Activated CD8-positive, alpha-beta memory T cell treated with anti-CD3 and anti-CD28 coated beads for 1 hour (primary cell): ENCODE data around the gene MIA.
"Not testable (repeated sequence)": the region's sequence is repeated elsewhere in the genome, so short reads cannot be mapped to it uniquely, and the experiment has no call there.

Experiments
- DNase-seq, 2 donors: peaks; one replicate each; pipeline ENCODE4 v3.0.0-alpha.2; 2020; ENCODE audit warnings: low read depth in 1 of 2; ENCODE audit errors: extremely low read depth in 1 of 2

Gene MIA

GRCh38 chr19:40774916-40775631 is at the start of gene MIA:
TSS of gene MIA (plus strand) at chr19:40775521. CDS start at chr19:40775543, 22 bp downstream.
- no peak for DNase-seq

DNA sequence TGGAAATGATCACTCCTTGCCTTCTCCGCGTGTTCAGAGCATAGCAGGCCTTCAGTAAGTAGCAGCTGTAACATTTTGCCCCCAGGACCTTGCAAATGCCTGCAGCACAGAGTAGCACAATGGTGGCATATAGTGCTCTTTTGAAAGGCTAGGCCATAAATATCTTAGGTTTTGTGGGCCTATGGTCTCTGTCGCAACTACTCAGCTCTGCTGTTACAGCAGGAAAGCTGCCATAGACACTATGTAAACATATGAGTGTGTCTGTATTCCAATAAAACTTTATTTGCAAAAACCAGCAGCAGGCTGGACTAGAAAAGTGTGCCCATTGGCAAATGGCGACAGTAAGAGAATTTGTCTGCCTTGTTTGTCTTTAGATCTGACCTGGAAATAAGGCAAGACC is 49.0 kb upstream of the MIA start:
- DNase-seq, result no peak

DNA sequence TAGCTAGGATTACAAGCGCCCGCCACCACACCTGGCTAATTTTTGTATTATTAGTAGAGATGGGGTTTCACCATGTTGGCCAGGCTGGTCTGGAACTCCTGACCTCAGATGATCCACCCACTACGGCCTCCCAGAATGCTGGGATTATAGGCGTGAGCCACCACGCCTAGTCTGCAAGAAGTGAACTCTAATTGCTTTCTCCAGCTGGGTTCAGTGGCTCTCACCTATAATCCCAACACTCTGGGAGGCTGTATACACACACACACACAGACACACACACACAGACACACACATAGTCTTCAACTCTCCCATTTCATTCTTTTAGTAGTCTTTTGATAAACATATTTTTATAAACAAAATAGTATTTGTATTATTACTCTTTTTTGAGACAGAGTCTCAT is 45.3 kb upstream of the MIA start:
- not testable (repeated sequence) for DNase-seq

- not testable (repeated sequence) for DNase-seq
Measured at GRCh38 chr19:40732304-40732703, 43.0 kb upstream of the MIA start.

DNA sequence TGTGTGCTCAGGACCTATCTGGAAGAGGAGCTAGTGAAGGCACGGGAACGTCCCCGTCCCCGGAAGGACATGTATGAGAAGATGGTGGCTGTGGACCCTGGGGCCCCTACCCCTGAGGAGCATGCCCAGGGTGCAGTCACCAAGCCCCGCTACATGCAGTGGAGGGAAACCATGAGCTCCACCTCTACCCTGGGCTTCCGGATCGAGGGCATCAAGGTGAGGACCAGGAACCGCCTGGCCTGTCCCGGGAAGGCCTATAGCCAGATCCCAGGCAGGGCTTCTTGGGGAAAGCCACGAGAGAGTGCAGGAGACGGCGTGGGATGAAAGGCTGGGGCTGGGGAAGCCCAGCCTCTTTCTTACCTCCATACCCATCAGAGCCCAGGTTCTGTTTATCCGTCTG is 42.2 kb upstream of the MIA start:
- no peak for DNase-seq

DNA sequence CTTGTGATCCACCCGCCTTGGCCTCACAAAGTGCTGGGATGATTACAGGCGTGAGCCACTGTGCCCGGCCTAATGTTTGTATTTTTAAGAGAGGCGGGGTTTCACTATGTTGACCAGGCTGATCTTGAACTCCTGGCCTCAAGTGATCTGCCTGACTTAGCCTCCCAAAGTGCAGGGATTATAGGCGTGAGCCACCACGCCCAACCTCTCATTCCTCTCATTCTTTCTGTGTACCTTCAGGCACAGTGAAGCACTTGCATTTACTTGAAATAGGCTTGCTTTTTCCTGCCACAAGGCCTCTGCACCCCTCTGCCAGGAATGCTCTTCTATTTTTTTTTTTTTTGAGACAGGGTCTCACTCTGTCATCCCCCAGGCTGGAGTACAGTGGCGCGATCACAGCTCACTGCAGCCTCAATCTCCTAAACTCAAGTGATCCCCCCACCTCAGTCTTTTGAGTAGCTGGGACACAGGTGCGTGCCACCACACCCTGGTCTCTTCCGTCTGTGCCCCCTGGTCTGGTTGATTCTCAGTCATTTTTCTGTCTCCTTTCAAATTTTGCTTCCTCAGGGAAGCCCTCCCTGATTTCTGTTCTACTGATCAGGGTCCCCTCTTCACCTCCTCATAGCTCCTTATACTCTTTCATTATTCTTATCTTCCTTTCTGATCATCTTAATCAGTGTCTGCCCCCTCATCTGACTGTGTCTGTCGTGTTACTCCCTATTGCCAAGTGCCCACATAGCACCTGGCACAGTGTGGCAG is 40.1 kb upstream of the MIA start:
- no peak for DNase-seq

DNA sequence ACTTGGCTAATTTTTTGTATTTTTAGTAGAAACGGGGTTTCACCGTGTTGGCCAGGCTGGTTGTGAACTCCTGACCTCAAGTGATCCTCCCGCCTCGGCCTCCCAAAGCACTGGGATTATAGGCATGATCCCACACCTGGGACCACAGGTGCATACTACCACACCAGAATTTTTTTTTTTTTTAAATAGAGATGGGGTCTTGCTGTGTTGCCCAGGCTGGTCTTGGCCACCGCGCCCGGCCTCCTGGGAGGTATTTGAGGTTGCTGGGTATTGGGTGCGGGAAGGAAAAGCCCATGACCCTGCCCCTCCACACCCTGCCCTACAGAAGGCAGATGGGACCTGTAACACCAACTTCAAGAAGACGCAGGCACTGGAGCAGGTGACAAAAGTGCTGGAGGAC is 38.7 kb upstream of the MIA start:
- DNase-seq, result no peak

DNA sequence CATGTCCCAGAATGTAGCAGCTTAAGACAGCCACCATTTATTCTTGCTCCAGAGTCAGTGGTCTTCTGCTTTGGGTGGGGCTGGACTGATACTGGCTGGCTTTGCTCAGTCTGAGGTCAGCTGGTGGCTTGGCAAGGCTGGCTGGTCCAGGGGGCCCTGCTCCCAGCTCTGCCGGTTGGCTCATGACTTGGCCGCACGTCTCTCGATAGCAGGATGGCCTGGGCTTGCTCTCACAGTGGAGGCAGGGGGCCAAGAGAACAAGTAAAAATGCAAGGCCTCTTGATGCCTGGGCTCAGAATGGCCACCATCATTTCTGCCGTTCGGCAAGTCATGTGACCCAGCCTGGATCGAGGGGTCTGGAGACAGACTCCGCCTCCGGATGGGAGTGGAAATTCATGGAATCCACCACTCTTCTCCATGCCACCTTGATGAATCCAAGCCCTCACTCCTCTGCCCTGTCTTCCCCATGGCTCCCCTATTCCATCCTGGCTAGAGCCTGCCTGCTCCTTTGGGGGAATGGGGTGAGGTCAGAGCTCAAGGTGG is 38.1 kb upstream of the MIA start:
- no peak for DNase-seq

GRCh38 chr19:40739030-40739839 is 36.1 kb upstream of the MIA start:
- DNase-seq, result no peak

DNA sequence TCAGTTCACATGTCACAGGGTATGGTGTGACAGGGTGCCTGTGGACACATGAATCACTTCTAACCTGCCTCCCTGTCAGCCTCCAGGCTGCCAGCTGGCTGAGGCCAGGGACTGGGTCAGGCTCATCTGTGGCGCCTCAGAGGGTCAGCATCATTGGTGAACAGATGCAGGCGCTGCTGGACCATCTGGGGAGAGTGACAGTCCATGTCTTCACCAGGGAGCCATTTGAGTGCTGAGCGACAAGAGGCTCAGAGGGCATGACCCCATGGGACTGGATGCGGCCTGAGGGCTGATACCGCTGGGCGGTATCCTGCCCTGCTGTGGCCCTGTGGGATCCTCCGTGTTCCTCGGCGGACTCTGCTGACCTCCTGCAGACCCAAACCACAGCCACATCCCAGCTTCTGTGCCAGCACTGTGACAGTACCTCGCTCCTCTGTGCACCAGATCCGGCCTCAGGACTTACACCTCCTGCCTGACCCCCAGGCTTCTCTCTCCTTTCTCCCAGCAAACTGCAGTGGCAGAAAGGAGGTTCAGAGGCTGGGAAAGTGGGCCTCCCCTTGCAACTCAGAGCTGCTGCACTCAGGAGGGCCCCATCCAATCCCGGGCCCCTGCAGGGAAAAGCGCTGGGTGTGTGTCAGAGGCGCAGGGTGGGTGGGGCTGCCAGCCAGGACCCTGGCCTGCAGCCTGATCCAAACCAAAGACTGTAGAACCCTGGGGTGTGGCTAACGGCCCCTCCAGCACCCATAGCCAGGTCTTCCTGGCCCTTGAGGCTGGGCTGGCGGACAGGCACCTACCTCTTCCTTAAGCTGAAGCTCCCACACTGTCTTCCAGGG is 35.2 kb upstream of the MIA start:
- DNase-seq, result no peak

GRCh38 chr19:40740747-40741146 is 34.6 kb upstream of the MIA start:
- DNase-seq, result no peak

DNA sequence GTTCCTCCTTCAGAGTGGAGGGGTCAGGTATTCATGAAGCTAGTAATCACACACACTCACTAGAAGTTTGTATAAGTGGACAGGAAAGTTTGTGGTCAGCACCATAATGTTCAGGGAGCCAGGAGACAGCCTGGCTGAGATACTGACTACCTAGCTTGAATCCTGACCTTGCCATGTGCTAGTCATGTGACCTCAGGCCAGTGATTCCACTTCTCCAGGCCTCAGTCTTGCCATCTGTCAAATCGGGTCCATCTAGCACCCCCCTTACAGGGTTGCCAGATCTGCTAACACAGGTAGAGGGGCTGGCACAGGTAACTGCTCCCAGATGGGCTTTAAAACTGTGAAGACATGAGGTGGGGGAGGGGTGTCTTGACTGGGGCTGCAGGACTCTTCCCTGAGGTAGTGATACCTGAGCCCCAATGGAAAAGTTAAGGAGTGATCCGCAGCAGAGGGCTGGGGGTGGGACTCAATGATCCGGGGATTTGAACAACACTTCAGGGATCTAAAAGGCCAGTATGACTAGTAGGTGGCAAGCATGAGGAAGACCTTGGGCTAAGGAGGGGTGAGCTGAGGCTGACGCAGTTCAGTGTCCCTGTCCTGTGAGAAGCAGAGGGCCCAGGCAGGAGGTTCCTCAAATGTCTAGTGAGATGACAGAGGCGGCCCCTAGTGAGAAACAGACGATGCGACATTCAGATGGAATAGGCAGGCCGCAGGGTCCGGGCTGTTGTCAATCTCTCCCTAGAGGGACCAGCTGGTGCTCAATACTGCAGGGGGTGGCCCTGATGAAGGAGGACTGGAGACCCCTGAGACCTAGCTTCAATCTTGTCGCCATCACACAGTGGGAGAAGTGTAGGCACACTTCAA is 33.6 kb upstream of the MIA start:
- no peak for DNase-seq

DNA sequence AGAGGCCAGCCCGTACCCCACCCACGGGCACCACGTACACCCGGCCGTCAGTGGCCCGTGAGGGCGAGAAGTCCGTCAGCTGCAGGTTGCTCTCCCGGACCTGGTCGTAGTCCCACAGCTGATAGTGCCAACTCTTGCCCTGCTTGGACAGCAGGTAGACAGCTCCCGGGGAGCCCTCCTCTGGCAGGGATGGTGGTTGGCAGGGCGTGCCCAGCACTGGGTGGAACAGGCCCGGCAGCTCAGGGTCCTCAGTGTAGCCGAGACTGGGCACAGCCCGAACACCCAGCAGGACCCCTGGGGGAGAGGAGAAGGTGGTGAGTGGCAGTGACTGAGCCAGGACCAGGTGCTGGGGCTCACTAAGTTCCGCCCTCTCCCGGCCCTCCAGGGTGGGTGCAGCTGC is 32.8 kb upstream of the MIA start:
- DNase-seq, result no peak

DNA sequence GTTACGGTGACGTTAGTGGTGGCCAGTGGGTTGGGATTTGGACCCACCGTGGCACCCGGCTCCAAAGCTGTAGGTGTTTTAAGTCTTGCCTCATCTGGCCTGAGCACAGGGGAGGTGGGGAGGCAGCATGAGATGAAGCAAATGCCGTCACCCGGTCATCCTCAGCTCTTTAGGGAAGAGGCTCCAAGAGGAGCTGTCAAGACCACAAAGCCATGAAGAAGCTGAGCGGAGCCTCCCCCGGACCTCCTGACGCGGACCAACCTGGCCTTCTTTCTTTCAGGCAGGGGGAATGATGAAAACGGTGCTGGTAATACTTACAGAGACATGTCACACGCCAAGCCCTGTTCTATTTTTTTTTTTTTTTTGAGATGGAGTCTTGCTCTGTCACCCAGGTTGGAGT is 32.4 kb upstream of the MIA start:
- DNase-seq, result no peak

- no peak for DNase-seq
Measured at GRCh38 chr19:40743926-40744325, 31.4 kb upstream of the MIA start.

DNA sequence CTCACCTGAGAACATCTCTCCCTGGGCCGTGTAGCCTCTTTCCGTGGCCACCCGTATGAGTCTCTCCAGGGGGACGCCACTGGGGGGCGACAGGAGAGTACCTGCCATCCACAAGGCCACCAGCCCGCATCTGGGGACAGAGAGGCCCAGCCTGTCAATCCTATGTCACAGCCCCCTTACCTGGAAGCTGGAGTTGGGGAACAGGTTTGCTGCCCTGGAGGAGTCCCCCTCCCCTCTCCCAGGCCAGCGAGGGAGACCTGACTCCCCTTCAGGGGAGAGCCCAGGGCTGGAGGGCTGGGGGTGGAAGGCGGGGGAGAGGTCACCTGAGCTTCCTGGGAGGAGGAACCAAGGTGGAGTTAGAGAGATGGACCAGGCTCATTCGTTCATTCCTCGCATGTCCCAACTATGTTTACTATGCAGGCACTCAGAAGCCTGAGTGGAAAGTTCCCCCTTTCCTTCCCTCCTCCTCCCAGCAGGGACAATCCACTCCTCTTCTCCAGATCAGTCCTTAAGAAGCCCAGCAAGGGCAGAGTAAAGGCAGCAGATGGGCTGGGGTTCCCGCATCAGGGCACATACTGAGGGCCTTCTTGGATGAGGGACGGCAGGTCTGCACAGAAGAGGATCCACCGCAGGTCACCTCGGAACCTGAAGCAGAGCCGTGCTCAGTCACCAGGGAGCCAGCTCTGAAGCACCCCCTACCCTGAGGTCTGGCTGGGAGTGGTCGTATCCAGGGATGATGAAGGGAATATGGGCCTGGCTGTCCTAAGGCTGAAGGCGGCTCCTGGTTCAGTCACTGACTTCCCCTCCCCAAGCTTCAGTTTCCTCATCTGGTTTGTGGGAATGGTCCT is 30.5 kb upstream of the MIA start:
- no peak for DNase-seq

- no peak for DNase-seq
Measured at GRCh38 chr19:40745402-40745780, 29.9 kb upstream of the MIA start.

GRCh38 chr19:40747536-40747935 is 27.8 kb upstream of the MIA start:
- DNase-seq, result no peak
